ENCODE data around the gene PHC2.

GRCh38 chr1:33383489-33383888 is 47.4 kb downstream of the PHC2 start:
- no peak for TF ChIP-seq CTCF (IDR thresholded peaks at IDR 0.05)
- TF ChIP-seq ZFX (IDR thresholded peaks at IDR 0.05; ENCODE audit: borderline replicate concordance) = no peak

Measured in 22Rv1 (cell line).